Dendritic cell treated with granulocyte-macrophage colony-stimulating factor and Interleukin-4, amounts not matched to agents 40 ng/mL and 50 ng/mL, for 4 days (primary cell): ENCODE measurements around the gene PRR36.

Experiments
- H3K27ac Mint-ChIP-seq: one replicate; pipeline ENCODE4 v1.8.0; 2022; ENCODE audit warnings: mild to moderate bottlenecking, mixed read lengths
- H3K27me3 Mint-ChIP-seq: one replicate; pipeline ENCODE4 v1.8.0; 2022; ENCODE audit warnings: mild to moderate bottlenecking, mixed read lengths
- H3K36me3 Mint-ChIP-seq: one replicate; pipeline ENCODE4 v1.8.0; 2022; ENCODE audit warnings: low read depth, mixed read lengths
- H3K4me1 Mint-ChIP-seq: one replicate; pipeline ENCODE4 v1.8.0; 2022; ENCODE audit warnings: low read depth, mixed read lengths
- H3K4me3 Mint-ChIP-seq: one replicate; pipeline ENCODE4 v1.8.0; 2022; ENCODE audit warnings: mild to moderate bottlenecking, moderate library complexity, mixed read lengths
- H3K9me3 Mint-ChIP-seq: one replicate; pipeline ENCODE4 v1.8.0; 2022; ENCODE audit warnings: mixed read lengths
- intact Hi-C: fragments of 100-400 bp; cut with micrococcal nuclease; formaldehyde crosslinking; loops from one replicate; pipeline ENCODE4 v1.15.0; 2022

The PRR36 gene

DNA sequence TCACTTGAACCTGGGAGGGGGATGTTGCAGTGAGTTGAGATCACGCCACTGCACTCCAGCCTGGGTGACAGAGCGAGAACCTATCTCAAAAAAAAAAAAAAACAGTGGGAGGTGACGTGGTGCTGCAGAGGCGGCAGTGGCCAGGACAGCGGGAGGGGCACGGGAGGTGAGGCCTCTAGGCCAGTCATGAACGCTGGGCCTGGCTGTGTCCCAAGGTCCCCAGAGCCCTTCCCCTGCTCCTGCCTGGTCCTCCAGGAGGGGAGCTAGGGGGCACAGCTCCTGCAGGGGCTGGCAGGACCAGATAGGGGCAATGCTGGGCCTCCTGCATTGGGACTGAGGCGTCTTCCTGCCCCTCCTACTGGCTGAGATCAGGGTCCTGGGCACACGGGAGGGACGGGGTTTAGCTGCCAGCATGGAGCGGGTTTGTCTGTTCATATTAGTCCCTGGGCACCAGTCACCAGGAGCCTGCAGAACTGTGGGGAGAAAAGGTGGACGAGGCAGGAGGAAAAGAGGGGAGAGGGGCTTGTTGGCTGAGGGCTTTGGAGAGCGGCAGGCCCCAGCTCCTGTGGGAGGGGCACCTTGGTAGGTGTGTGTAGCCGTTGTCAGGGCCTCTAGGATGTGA lies 34.0 kb upstream of the PRR36 start:
- intact Hi-C loops, result no loop called here
- Mint-ChIP-seq H3K27me3 (peaks cover 5% of the 10 kb centered on the region), H3K4me3 (no peak overlapping the region), H3K9me3 (no peaks in the 10 kb centered on the region), H3K27ac (no peak overlapping the region), H3K4me1 (peaks cover 41% of the 10 kb centered on the region), H3K36me3 (peaks cover 90% of the 10 kb centered on the region)

DNA sequence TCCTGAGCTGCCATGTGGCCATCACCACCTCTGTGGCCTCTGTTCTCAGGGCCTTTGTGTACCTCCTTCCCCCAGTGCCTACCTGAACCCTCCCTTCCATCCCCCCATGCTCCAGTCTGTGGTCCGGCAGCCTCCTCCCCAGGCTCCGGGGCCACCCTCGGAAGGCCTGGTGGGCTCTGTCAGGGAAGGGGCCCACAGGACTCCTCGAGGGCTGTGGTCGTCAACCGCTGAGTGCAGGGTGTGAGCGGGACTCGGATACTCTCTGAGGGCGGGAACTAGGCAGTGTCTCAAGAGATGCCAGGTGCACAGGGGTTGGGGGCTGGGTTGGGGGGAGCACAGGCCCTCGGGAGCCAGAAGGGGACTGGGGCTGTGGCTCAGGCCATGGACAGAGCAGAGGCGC lies 33.4 kb upstream of the PRR36 start:
- Mint-ChIP-seq H3K4me3 (no peak overlapping the region), H3K27me3 (peaks cover 2% of the 10 kb centered on the region), H3K9me3 (no peaks in the 10 kb centered on the region), H3K27ac (no peak overlapping the region), H3K4me1 (peaks cover 43% of the 10 kb centered on the region), H3K36me3 (peaks cover 83% of the 10 kb centered on the region)
- intact Hi-C loops, result no loop called here

DNA sequence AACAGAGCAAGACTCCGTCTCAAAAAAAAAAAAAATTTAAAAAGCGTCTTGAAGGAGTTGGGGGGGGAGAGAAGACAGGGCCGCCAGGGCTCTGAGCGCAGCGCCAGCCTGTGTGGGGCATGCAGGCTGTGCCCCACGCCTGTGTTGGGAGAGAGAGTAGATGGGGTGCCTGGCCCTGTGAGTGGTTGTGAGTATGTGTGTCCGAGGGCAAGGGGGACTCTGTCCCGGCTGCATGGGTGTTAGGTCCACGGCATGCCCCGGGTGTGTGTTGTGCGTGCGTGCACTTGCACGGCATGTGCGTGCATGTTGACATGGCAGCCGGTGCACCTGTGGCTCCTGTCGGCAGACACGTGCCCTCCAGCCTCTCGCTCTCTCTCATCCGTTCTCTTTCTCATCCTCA lies 32.9 kb upstream of the PRR36 start:
- Mint-ChIP-seq H3K9me3 (no peaks in the 10 kb centered on the region), H3K27ac (no peak overlapping the region), H3K4me1 (peaks cover 45% of the 10 kb centered on the region)

DNA sequence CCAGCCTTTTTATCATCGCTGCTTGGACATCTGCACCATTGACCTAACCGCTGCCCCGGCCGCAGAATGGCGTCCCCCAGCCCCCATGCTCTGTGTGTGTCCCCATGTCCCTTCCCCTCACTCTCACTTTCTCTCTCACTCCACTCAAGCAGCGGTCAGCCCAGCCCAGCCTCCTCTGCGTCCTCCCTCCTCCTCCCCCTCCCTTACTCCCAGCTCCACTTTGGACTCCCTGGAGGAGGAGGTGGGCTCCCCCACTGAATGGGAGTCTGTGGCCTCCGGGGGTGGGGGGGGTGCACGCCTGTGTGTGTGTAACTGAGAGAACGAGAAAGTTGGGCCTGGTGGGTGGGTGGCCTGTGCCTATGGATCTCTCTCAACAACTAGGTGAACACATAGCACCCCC lies 31.7 kb upstream of the PRR36 start:
- peaks cover 45% of the 10 kb centered on the region for H3K4me1 Mint-ChIP-seq

More for the DNA sequence above, 32.9 kb upstream of the PRR36 start:
- Mint-ChIP-seq H3K4me3 (no peak overlapping the region), H3K27me3 (peaks cover 3% of the 10 kb centered on the region), H3K36me3 (peaks cover 79% of the 10 kb centered on the region)
- intact Hi-C loops, result no loop called here

DNA sequence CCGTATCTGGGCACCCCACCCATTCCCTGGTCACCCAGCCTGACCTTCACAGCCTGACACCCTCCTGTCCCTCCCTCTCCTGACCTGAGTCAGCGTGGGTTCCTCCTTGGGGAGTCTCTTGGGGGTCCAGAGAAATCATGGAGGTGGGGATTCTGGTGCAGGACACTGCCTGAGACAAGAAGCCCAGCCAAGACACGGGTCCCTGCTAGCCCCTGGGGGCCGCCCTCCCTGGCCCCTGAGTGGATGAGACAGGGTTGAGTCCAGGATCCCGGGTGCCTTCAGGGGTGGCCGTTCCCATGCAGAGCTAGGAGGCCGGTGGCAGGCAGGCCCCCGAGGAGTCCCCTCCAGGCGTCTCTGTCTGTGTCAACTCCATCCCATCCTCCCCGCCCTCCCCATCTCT lies 31.1 kb upstream of the PRR36 start:
- H3K36me3 Mint-ChIP-seq, result peaks cover 61% of the 10 kb centered on the region
- intact Hi-C loops, result no loop called here
- peak overlapping the region; percentile 86 for H3K27ac Mint-ChIP-seq
- peaks cover 45% of the 10 kb centered on the region for H3K4me1 Mint-ChIP-seq
- peak overlapping the region; percentile 86 for H3K4me3 Mint-ChIP-seq
- H3K9me3 Mint-ChIP-seq, result no peaks in the 10 kb centered on the region
- peaks cover 7% of the 10 kb centered on the region for H3K27me3 Mint-ChIP-seq

More for the DNA sequence above, 31.7 kb upstream of the PRR36 start:
- Mint-ChIP-seq H3K27ac (peak overlapping the region; percentile 86), H3K9me3 (no peaks in the 10 kb centered on the region), H3K36me3 (peaks cover 67% of the 10 kb centered on the region), H3K27me3 (peaks cover 3% of the 10 kb centered on the region), H3K4me3 (peak overlapping the region; percentile 33)
- intact Hi-C loops, result no loop called here

DNA sequence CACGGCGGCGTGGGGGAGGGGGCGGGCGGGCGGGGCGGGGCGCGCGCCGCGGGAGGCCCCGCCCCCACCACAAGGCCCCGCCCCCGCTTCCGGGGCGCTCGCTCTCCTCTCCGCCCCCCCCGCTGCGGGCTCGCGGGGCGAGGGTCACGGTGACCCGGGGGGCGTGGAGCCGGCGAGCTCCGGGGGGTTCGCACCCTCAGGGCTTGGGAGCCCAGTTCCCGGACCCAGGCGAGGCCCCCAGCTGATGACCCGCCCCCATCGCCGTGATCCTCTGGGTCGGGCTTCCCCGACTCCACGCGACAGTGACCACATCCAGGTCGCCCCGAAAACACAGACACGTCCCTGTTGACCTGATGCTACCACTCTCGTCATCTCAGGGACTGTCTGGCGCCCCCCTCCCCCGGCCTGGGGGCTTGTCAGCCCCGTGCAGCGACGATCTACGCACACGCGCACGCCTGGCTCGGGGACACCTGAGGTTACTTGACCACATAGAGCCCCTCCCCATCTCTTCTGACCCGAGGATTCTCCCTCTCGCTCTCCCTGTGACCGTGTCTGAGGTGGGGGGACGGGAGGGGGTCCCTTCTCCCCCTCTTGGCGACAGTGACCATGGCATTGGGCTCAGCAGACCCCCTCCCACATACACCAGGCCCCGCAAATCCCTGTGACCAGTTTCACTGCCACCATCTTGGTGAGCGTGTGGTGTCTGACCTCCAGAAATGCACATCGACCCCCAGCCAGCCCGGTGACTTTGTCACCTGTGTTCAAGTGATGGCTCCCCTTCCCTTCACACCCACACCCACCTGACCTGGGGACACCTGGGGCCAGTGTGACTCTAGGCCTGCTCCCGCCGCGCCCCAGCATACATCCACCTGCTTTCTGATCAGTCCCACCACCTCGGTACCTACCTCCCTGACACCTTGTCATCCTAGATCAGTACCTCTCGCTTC lies 30.2 kb upstream of the PRR36 start:
- no peaks in the 10 kb centered on the region for H3K9me3 Mint-ChIP-seq
- intact Hi-C loops, result no loop called here

DNA sequence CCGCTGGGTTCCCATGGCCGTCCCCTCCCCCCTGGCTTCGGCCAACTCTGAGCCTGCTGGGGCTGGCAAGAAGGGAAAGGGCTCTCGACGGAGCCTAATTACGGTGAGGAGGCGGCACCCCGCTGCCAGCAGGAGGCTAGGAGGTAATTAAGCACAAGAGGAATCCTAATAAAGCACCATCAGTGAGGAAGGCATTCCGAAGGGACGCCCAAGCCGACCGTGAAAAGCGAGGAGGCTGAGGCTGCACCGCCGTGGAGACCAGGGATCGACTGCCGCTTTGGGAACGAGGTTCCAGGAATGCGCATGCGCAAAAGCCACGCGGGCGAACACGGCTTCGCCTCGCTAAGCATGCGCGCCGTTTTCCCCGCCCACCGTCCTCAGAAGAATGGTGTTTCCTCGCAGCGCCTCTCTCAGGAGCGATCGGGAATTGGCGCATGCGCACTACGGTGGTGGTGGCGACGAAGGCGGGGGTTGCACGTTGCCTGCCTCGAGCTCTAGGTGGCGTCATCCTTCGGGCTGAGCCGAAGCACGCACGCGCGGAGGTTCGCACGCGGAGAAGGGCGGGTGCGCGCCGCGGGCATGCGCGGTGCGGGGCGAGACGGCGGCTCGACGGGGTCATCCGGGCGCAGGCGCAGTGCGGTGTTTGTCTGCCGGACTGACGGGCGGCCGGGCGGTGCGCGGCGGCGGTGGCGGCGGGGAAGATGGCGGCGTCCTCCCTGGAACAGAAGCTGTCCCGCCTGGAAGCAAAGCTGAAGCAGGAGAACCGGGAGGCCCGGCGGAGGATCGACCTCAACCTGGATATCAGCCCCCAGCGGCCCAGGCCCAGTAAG lies 29.3 kb upstream of the PRR36 start, which contains the start of gene MAP2K7:
MAP2K7 (plus strand) TSS at position 634 of the 830 bp plus-strand sequence; CDS start at position 702, 68 bp downstream.
- H3K36me3 Mint-ChIP-seq, result peaks cover 43% of the 10 kb centered on the region
- peak within 1 kb of the TSS; percentile 90 for H3K4me3 Mint-ChIP-seq
- peaks cover 15% of the 10 kb centered on the region for H3K27me3 Mint-ChIP-seq
- H3K4me1 Mint-ChIP-seq, result peaks cover 45% of the 10 kb centered on the region
- H3K9me3 Mint-ChIP-seq, result no peaks in the 10 kb centered on the region
- intact Hi-C loops, result loop anchor here (1.0 to 2.0 kb wide), 2 partner anchors 17 to 40 kb away; partner anchors contain the start of genes SNAPC2 and TIMM44
- H3K27ac Mint-ChIP-seq, result peak within 1 kb of the TSS; percentile 86

More for the DNA sequence above, 30.2 kb upstream of the PRR36 start:
- Mint-ChIP-seq H3K27me3 (peaks cover 15% of the 10 kb centered on the region), H3K4me3 (peak overlapping the region; percentile 86), H3K4me1 (peaks cover 45% of the 10 kb centered on the region), H3K27ac (peak overlapping the region; percentile 86), H3K36me3 (peaks cover 51% of the 10 kb centered on the region)

DNA sequence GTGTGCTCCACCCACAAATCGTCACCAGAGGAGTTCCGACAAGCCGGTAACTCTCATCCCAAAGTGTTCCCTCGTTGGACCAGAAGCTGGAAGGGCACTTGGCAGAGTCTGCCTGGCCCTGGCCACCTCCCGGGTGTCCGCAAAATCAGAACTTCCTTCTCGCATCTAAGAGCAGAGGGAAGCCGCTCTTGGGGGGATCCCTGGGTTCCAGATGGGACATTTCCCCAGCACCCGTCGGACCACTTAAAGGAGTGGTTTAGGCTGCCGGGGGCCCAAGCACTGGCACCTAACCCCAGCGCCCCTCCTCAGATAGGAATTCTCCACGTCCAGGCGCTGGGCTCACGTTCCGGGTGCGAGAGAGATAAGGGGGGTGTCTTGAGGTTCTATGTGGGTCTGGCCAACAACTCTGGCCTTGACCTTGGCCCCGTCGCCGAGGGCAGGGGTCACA lies 28.6 kb upstream of the PRR36 start:
- intact Hi-C loops, result loop anchor here (1.0 to 2.0 kb wide), 2 partner anchors 18 to 40 kb away; partner anchors contain the start of genes SNAPC2 and TIMM44
- Mint-ChIP-seq H3K9me3 (no peaks in the 10 kb centered on the region), H3K27me3 (peaks cover 18% of the 10 kb centered on the region), H3K27ac (peak overlapping the region; percentile 86), H3K36me3 (peaks cover 36% of the 10 kb centered on the region), H3K4me3 (peak overlapping the region; percentile 90), H3K4me1 (peaks cover 44% of the 10 kb centered on the region)

DNA sequence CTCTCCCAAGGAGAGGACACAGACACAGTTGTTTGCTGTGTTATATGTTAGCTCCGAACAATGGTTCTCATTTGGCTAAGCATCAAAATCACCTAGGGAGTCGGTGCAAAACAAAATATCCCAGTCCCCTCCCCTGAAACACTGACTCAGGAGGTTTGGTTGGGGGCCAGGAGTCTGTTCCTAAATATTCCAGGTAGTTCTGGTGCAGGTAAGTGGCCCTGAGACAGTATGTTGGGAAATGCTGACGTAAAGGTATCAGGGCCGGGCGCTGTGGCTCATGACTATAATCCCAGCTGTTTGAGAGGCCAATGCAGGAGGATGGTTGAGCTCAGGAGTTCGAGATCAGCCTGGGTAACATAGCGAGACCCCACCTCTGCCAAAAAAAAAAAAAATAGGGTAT lies 27.1 kb upstream of the PRR36 start:
- H3K27me3 Mint-ChIP-seq, result peaks cover 23% of the 10 kb centered on the region
- H3K4me3 Mint-ChIP-seq, result no peak overlapping the region
- no peak overlapping the region for H3K27ac Mint-ChIP-seq
- peaks cover 32% of the 10 kb centered on the region for H3K4me1 Mint-ChIP-seq
- H3K9me3 Mint-ChIP-seq, result no peaks in the 10 kb centered on the region
- H3K36me3 Mint-ChIP-seq, result peaks cover 21% of the 10 kb centered on the region
- intact Hi-C loops, result no loop called here

DNA sequence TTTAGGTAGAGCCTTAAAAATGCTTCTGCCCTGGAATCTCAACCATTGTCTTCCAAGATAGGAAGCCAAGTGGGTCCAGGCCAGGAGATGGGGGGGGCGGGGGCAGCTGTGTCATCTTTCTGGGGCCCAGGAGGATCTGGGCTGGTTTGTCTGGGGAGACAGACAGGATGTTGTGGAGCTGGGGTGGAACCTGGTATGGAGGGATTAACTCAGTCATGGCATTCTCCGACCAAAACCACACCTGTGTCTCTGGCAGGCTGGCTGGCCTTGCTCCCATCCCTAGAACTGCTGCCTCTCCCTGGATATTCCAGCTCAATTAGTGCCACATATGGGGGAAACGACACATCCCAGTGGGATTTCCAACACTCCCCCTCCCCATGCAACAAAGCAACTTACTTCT lies 26.7 kb upstream of the PRR36 start:
- Mint-ChIP-seq H3K36me3 (peaks cover 17% of the 10 kb centered on the region), H3K4me1 (peaks cover 28% of the 10 kb centered on the region), H3K27ac (no peak overlapping the region), H3K9me3 (no peaks in the 10 kb centered on the region), H3K27me3 (peaks cover 23% of the 10 kb centered on the region), H3K4me3 (no peak overlapping the region)
- intact Hi-C loops, result no loop called here

DNA sequence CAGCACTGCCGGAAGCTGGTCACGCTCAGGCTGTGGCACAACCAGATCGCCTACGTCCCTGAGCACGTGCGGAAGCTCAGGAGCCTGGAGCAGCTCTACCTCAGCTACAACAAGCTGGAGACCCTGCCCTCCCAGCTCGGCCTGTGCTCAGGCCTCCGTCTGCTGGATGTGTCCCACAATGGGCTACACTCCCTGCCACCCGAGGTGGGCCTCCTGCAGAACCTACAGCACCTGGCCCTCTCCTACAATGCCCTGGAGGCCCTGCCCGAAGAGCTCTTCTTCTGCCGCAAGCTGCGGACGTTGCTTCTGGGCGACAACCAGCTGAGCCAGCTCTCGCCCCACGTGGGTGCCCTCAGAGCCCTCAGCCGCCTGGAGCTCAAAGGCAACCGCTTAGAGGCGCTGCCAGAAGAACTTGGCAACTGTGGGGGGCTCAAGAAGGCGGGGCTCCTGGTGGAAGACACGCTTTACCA lies 26.2 kb upstream of the PRR36 start:
- intact Hi-C loops, result no loop called here
- H3K27me3 Mint-ChIP-seq, result peaks cover 26% of the 10 kb centered on the region

DNA sequence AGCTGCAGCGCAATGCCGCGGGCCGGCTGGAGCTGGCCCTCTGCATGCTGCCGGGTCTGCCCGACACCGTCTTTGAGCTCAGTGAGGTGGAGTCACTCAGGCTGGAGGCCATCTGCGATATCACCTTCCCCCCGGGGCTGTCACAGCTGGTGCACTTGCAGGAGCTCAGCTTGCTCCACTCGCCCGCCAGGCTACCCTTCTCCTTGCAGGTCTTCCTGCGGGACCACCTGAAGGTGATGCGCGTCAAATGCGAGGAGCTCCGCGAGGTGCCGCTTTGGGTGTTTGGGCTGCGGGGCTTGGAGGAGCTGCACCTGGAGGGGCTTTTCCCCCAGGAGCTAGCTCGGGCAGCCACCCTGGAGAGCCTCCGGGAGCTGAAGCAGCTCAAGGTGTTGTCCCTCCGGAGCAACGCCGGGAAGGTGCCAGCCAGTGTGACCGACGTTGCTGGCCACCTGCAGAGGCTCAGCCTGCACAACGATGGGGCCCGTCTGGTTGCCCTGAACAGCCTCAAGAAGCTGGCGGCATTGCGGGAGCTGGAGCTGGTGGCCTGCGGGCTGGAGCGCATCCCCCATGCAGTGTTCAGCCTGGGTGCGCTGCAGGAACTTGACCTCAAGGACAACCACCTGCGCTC lies 25.7 kb upstream of the PRR36 start:
- Mint-ChIP-seq H3K4me1 (peaks cover 17% of the 10 kb centered on the region), H3K27ac (no peak overlapping the region), H3K27me3 (peaks cover 30% of the 10 kb centered on the region), H3K9me3 (no peaks in the 10 kb centered on the region), H3K36me3 (peaks cover 7% of the 10 kb centered on the region), H3K4me3 (no peak overlapping the region)
- intact Hi-C loops, result no loop called here

More for the DNA sequence above, 26.2 kb upstream of the PRR36 start:
- no peak overlapping the region for H3K4me3 Mint-ChIP-seq
- H3K27ac Mint-ChIP-seq, result no peak overlapping the region
- peaks cover 23% of the 10 kb centered on the region for H3K4me1 Mint-ChIP-seq
- peaks cover 12% of the 10 kb centered on the region for H3K36me3 Mint-ChIP-seq
- no peaks in the 10 kb centered on the region for H3K9me3 Mint-ChIP-seq

DNA sequence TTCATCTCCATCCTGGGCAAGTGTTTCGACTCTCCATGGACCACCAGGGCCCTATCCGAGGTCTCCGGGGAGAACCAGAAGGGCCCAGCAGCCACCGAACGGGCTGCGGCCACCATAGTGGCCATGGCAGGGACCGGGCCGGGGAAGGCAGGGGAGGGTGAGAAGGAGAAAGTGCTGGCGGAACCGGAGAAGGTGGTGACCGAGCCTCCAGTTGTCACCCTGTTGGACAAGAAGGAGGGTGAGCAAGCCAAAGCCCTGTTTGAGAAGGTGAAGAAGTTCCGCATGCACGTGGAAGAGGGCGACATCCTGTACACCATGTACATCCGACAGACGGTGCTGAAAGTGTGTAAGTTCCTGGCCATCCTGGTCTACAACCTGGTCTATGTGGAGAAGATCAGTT lies 24.8 kb upstream of the PRR36 start:
- no peaks in the 10 kb centered on the region for H3K9me3 Mint-ChIP-seq
- H3K4me1 Mint-ChIP-seq, result peaks cover 12% of the 10 kb centered on the region
- H3K27me3 Mint-ChIP-seq, result peaks cover 39% of the 10 kb centered on the region
- no peak overlapping the region for H3K27ac Mint-ChIP-seq
- no peak overlapping the region for H3K4me3 Mint-ChIP-seq
- H3K36me3 Mint-ChIP-seq, result no peaks in the 10 kb centered on the region
- intact Hi-C loops, result no loop called here
